ENCODE measurements around the gene SMC4.

GRCh38 chr3:160435747-160436146 is 36.3 kb downstream of the SMC4 start:
- no peak for TF ChIP-seq CTCF (IDR thresholded peaks at IDR 0.05; ENCODE audit: poor library complexity)
- no peak for TF ChIP-seq EZH2 (IDR thresholded peaks at IDR 0.05; ENCODE audit: borderline replicate concordance)

Measured in hepatocyte (in vitro differentiated cells).